22Rv1 (cell line): ENCODE measurements around the gene P3H1.

Experiments used
- ZFX ChIP-seq: fragments of 450-650 bp; IDR thresholded peaks from 2 replicates; pipeline ENCODE4 v1.6.1; 2017; ENCODE audit warnings: antibody characterized with exemption, borderline replicate concordance
- TF ChIP-seq, protein P1 (sequence below): fragments of 450-650 bp; IDR thresholded peaks from 2 replicates; pipeline ENCODE4 v1.5.1; 2017; ENCODE audit warnings: mild to moderate bottlenecking

DNA sequence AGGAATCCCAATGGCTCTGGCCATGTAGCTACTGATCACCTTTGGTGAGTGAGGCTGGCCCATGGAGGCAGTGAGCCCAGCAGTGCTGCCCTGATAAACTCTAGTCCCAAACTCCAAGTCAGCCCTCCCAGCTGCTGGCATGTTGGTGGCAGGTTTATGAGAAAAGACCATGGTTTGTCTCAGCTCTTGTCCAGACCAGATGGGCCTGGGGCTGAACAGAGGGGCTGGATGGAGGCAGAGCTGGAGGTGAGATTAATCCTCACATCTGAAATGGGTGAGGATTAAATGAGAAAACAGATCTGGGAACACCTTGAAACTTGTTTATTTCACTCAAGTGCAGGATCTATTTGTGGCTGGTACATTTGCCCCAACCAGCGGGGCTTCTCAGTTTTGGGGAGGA, 21.2 kb upstream of the P3H1 start:
- TF ChIP-seq, protein P1, sequence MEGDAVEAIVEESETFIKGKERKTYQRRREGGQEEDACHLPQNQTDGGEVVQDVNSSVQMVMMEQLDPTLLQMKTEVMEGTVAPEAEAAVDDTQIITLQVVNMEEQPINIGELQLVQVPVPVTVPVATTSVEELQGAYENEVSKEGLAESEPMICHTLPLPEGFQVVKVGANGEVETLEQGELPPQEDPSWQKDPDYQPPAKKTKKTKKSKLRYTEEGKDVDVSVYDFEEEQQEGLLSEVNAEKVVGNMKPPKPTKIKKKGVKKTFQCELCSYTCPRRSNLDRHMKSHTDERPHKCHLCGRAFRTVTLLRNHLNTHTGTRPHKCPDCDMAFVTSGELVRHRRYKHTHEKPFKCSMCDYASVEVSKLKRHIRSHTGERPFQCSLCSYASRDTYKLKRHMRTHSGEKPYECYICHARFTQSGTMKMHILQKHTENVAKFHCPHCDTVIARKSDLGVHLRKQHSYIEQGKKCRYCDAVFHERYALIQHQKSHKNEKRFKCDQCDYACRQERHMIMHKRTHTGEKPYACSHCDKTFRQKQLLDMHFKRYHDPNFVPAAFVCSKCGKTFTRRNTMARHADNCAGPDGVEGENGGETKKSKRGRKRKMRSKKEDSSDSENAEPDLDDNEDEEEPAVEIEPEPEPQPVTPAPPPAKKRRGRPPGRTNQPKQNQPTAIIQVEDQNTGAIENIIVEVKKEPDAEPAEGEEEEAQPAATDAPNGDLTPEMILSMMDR, result no peak
- no peak for TF ChIP-seq ZFX
